ENCODE data around the gene PALD1.
A peak's percentile ranks its signal among the peaks of the same experiment; 100 is the strongest.

The PALD1 gene

DNA sequence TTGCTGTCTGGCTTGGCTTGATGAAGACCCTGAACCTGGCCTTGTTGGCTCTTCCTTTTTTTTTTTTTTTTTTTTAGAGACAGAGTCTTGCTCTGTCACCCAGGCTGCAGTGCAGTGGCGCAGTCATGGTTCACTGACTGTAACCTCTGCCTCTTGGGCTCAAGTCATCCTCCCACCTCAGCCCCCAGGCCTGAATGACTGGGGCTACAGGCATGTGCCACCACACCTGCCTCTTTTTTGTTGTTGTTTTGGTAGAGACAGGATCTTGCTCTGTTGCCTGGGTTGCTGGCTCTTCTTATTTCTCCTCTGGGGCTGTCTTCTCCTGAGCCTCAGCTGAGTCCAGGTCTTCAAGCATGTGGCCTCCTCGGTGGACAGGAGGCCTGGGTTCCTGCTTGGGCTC is 79.3 kb downstream of the PALD1 start:
- Histone ChIP-seq H3K27ac (replicated peaks) (no peak overlapping the region), H3K4me3 (replicated peaks; ENCODE audit: insufficient read depth, low read length) (no peak overlapping the region), H3K27me3 (ENCODE audit: insufficient read depth, poor library complexity, severe bottlenecking) (no peaks in the 10 kb centered on the region)
- TF ChIP-seq SPI1 (IDR thresholded peaks at IDR 0.05; ENCODE audit: borderline replicate concordance, low read depth) (no peak), GABPA (IDR thresholded peaks at IDR 0.05; ENCODE audit: low read depth) (no peak), POLR2AphosphoS5 (IDR thresholded peaks at IDR 0.05; ENCODE audit: low read depth) (no peak)
- TF ChIP-seq, protein P1, sequence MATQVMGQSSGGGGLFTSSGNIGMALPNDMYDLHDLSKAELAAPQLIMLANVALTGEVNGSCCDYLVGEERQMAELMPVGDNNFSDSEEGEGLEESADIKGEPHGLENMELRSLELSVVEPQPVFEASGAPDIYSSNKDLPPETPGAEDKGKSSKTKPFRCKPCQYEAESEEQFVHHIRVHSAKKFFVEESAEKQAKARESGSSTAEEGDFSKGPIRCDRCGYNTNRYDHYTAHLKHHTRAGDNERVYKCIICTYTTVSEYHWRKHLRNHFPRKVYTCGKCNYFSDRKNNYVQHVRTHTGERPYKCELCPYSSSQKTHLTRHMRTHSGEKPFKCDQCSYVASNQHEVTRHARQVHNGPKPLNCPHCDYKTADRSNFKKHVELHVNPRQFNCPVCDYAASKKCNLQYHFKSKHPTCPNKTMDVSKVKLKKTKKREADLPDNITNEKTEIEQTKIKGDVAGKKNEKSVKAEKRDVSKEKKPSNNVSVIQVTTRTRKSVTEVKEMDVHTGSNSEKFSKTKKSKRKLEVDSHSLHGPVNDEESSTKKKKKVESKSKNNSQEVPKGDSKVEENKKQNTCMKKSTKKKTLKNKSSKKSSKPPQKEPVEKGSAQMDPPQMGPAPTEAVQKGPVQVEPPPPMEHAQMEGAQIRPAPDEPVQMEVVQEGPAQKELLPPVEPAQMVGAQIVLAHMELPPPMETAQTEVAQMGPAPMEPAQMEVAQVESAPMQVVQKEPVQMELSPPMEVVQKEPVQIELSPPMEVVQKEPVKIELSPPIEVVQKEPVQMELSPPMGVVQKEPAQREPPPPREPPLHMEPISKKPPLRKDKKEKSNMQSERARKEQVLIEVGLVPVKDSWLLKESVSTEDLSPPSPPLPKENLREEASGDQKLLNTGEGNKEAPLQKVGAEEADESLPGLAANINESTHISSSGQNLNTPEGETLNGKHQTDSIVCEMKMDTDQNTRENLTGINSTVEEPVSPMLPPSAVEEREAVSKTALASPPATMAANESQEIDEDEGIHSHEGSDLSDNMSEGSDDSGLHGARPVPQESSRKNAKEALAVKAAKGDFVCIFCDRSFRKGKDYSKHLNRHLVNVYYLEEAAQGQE (IDR thresholded peaks at IDR 0.05; ENCODE audit: insufficient replicate concordance, low read depth), result no peak
- TF ChIP-seq, protein P2, sequence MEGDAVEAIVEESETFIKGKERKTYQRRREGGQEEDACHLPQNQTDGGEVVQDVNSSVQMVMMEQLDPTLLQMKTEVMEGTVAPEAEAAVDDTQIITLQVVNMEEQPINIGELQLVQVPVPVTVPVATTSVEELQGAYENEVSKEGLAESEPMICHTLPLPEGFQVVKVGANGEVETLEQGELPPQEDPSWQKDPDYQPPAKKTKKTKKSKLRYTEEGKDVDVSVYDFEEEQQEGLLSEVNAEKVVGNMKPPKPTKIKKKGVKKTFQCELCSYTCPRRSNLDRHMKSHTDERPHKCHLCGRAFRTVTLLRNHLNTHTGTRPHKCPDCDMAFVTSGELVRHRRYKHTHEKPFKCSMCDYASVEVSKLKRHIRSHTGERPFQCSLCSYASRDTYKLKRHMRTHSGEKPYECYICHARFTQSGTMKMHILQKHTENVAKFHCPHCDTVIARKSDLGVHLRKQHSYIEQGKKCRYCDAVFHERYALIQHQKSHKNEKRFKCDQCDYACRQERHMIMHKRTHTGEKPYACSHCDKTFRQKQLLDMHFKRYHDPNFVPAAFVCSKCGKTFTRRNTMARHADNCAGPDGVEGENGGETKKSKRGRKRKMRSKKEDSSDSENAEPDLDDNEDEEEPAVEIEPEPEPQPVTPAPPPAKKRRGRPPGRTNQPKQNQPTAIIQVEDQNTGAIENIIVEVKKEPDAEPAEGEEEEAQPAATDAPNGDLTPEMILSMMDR (IDR thresholded peaks at IDR 0.05; ENCODE audit: insufficient read depth, low read length), result no peak
- DNase-seq (ENCODE audit: low read depth in 1 of 2, low spot score in 1 of 2), result no peak

DNA sequence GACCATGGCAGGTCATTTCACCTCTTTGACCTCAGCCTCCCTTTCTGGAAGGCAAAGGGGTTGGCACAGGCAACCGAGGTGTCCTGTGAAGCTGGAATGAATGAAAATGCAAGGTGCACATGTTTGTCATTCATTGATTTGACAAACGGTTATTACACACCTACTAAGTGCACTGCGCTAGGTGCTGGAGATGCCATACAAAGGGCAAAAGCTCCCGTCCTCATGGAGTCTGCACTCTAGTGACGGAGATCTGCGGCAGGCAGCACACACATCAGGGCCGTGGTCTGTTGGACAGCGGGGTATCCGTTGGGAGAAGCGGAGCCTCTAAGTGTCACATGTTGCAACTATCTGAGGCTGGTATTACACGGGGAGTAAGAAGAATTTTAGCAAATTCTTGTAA is 79.7 kb downstream of the PALD1 start:
- Histone ChIP-seq H3K27me3 (ENCODE audit: insufficient read depth, poor library complexity, severe bottlenecking) (no peaks in the 10 kb centered on the region), H3K4me3 (replicated peaks; ENCODE audit: insufficient read depth, low read length) (no peak overlapping the region), H3K27ac (replicated peaks) (no peak overlapping the region)
- no peak for DNase-seq (ENCODE audit: low read depth in 1 of 2, low spot score in 1 of 2)
- TF ChIP-seq, protein P2 (IDR thresholded peaks at IDR 0.05; ENCODE audit: insufficient read depth, low read length), result no peak
- TF ChIP-seq GABPA (IDR thresholded peaks at IDR 0.05; ENCODE audit: low read depth) (no peak), SPI1 (IDR thresholded peaks at IDR 0.05; ENCODE audit: borderline replicate concordance, low read depth) (no peak), POLR2AphosphoS5 (IDR thresholded peaks at IDR 0.05; ENCODE audit: low read depth) (no peak)
- TF ChIP-seq, protein P1 (IDR thresholded peaks at IDR 0.05; ENCODE audit: insufficient replicate concordance, low read depth), result no peak

DNA sequence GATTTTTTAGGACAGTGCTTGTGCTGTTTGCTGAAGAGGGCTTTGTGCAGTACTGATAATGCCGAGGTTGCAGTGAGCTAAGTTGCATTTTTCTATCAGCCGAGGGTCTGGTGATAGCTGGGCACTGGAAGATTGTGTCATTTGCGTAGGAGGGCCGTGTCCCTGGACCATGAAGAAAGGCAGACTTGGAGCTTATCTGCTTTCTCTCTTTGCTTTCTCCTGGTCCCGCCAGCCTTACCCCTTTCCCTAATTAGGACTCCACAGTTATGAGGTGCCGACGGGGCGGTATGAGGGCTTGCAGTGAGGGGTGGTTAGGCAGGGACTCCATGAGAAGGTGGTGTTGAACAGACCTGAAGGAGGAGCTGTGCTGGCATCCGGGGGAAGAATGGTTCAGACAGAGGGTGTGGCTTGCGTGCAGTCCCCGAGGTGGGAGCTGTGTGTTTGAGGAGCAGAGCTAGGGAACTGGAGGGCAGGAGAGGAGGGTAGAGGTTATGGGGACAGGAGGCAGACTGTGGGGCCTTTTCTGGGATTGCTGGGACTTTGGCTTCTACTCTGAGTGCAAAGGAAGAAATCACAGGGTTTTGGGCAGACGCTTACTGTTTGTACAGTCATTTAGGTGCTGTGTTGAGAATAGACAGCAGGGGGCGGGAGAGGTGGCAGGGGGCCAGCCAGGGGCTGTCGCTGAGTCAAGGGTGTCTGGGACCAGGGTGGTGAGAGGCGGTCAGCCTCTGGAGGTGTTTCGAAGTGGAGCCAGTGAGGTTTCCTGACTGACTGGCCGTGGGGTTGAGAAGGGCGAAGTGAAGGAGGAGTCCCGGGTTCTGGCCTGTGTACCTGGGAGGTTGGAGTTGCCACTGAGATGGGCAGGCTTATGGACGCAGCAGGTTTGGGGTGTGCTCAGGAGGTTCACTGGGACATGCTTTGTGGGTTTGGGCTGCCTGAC is 80.6 kb downstream of the PALD1 start:
- H3K4me3 ChIP-seq (replicated peaks; ENCODE audit: insufficient read depth, low read length), result no peak overlapping the region
- H3K27ac ChIP-seq (replicated peaks), result peak overlapping the region; percentile 2; the same call in 1 of the 2 replicates
- H3K27me3 ChIP-seq (ENCODE audit: insufficient read depth, poor library complexity, severe bottlenecking), result no peaks in the 10 kb centered on the region
- peak in 1 of 2 experiments; percentile 58 for DNase-seq (ENCODE audit: low read depth in 1 of 2, low spot score in 1 of 2)
- TF ChIP-seq, protein P2 (IDR thresholded peaks at IDR 0.05; ENCODE audit: insufficient read depth, low read length), result peak; percentile 38
- no peak for TF ChIP-seq GABPA (IDR thresholded peaks at IDR 0.05; ENCODE audit: low read depth)

Data from HL-60 (cell line).